H9 (cell line): ENCODE measurements around the gene TTC23L. TPM values are rescaled to one million over a fixed set of nuclear protein-coding genes. Genes with fewer than 3 reads are reported as not detected.

Experiments
- DNase-seq: peaks from one replicate; pipeline ENCODE4 v3.0.0-alpha.2; 2017
- H2AFZ ChIP-seq: one replicate; pipeline ENCODE4 v1.6.1; 2013; ENCODE audit warnings: mild to moderate bottlenecking, low read length, control low read depth, moderate library complexity
- H2AK5ac ChIP-seq: 2 replicates; pipeline ENCODE4 v1.6.1; 2013; ENCODE audit warnings: low read length, control low read depth, mixed read lengths; ENCODE audit not compliant: insufficient read length
- H2BK120ac ChIP-seq: one replicate; pipeline ENCODE4 v1.6.1; 2013; ENCODE audit warnings: low read depth, mild to moderate bottlenecking, low read length, control low read depth, inconsistent platforms; ENCODE audit not compliant: poor library complexity, severe bottlenecking
- H2BK12ac ChIP-seq: 2 replicates; pipeline ENCODE4 v1.6.1; 2013; ENCODE audit warnings: low read length, control low read depth, mixed read lengths, low read depth; ENCODE audit not compliant: insufficient read length
- H2BK15ac ChIP-seq: 2 replicates; pipeline ENCODE4 v1.6.1; 2013; ENCODE audit warnings: low read depth, low read length, control low read depth
- H2BK20ac ChIP-seq: one replicate; pipeline ENCODE4 v1.6.1; 2013; ENCODE audit warnings: low read depth, mild to moderate bottlenecking, low read length, control low read depth, inconsistent platforms; ENCODE audit not compliant: poor library complexity, severe bottlenecking
- H2BK5ac ChIP-seq: 2 replicates; pipeline ENCODE4 v1.6.1; 2013; ENCODE audit warnings: low read length, control low read depth, mixed read lengths; ENCODE audit not compliant: insufficient read length
- H3K14ac ChIP-seq: 2 replicates; pipeline ENCODE4 v1.6.1; 2013; ENCODE audit warnings: low read length, control low read depth; ENCODE audit not compliant: insufficient read depth
- H3K18ac ChIP-seq: 2 replicates; pipeline ENCODE4 v1.6.1; 2013; ENCODE audit warnings: low read depth, mild to moderate bottlenecking, mixed read lengths, low read length, control low read depth; ENCODE audit not compliant: insufficient read length
- H3K23ac ChIP-seq: 2 replicates; pipeline ENCODE4 v1.6.1; 2013; ENCODE audit warnings: low read length, control low read depth, mixed read lengths, low read depth; ENCODE audit not compliant: insufficient read length
- H3K23me2 ChIP-seq: 2 replicates; pipeline ENCODE4 v1.6.1; 2013; ENCODE audit warnings: low read depth, mild to moderate bottlenecking, mixed read lengths, low read length, control low read depth; ENCODE audit not compliant: insufficient read length, poor library complexity, severe bottlenecking
- H3K27ac ChIP-seq: 2 replicates; pipeline ENCODE4 v1.5.1; 2013; ENCODE audit warnings: low read length, control low read depth, mixed read lengths, low read depth; ENCODE audit not compliant: insufficient read length
- H3K27me3 ChIP-seq: 2 replicates; pipeline ENCODE4 v1.6.1; 2013; ENCODE audit warnings: low read length, control low read depth, inconsistent platforms; ENCODE audit not compliant: insufficient read depth
- H3K4ac ChIP-seq: 2 replicates; pipeline ENCODE4 v1.6.1; 2013; ENCODE audit warnings: low read depth, mild to moderate bottlenecking, control low read depth, inconsistent platforms, low read length, moderate library complexity
- H3K4me1 ChIP-seq: 2 replicates; pipeline ENCODE4 v1.6.1; 2013; ENCODE audit warnings: low read length, control low read depth, inconsistent platforms; ENCODE audit not compliant: insufficient read depth
- H3K4me2 ChIP-seq: 2 replicates; pipeline ENCODE4 v1.6.1; 2013; ENCODE audit warnings: low read length, control low read depth, mixed read lengths; ENCODE audit not compliant: insufficient read length, insufficient read depth
- H3K56ac ChIP-seq: 2 replicates; pipeline ENCODE4 v1.6.1; 2013; ENCODE audit warnings: low read depth, mild to moderate bottlenecking, mixed read lengths, low read length, control low read depth; ENCODE audit not compliant: insufficient read length
- H3K79me1 ChIP-seq: 2 replicates; pipeline ENCODE4 v1.6.1; 2013; ENCODE audit warnings: low read depth, mild to moderate bottlenecking, moderate library complexity, low read length, control low read depth, inconsistent platforms; ENCODE audit not compliant: insufficient read depth, poor library complexity, severe bottlenecking
- H3K79me2 ChIP-seq: 2 replicates; pipeline ENCODE4 v1.6.1; 2013; ENCODE audit warnings: low read length, control low read depth, inconsistent platforms; ENCODE audit not compliant: insufficient read depth
- H3K9ac ChIP-seq: 2 replicates; pipeline ENCODE4 v1.6.1; 2013; ENCODE audit warnings: low read length, control low read depth, mixed read lengths; ENCODE audit not compliant: insufficient read length; ENCODE audit errors: extremely low read depth
- H3K9me3 ChIP-seq: one replicate; pipeline ENCODE4 v1.6.1; 2013; ENCODE audit warnings: low read depth, low read length, inconsistent platforms; ENCODE audit not compliant: control insufficient read depth
- H3T11ph ChIP-seq: one replicate; pipeline ENCODE4 v1.6.1; 2013; ENCODE audit warnings: mild to moderate bottlenecking, low read length, control low read depth, inconsistent platforms
- H4K20me1 ChIP-seq: one replicate; pipeline ENCODE4 v1.6.1; 2013; ENCODE audit not compliant: control insufficient read depth, insufficient read length, insufficient read depth
- H4K5ac ChIP-seq: 2 replicates; pipeline ENCODE4 v1.6.1; 2013; ENCODE audit warnings: low read depth, mild to moderate bottlenecking, mixed read lengths, low read length, control low read depth; ENCODE audit not compliant: insufficient read length
- H4K8ac ChIP-seq: replicated peaks from 2 replicates; pipeline ENCODE4 v1.6.1; 2013; ENCODE audit warnings: low read length, control low read depth, mixed read lengths, low read depth; ENCODE audit not compliant: insufficient read length
- H4K91ac ChIP-seq: 2 replicates; pipeline ENCODE4 v1.6.1; 2013; ENCODE audit warnings: low read depth, mild to moderate bottlenecking, moderate library complexity, mixed read lengths, low read length, control low read depth; ENCODE audit not compliant: insufficient read length
- H3K27ac Mint-ChIP-seq, 3 experiments: 2 replicates in 2 of 3; 3 replicates in 1 of 3; pipeline ENCODE4 v1.8.0; 2020 to 2021; ENCODE audit warnings: mixed read lengths in 3 of 3, mild to moderate bottlenecking in 1 of 3, moderate library complexity in 1 of 3
- H3K27me3 Mint-ChIP-seq: 2 replicates; pipeline ENCODE4 v1.8.0; 2021; ENCODE audit warnings: low read depth, mild to moderate bottlenecking, moderate library complexity, mixed read lengths
- H3K36me3 Mint-ChIP-seq, 3 experiments: 2 replicates in 2 of 3; 3 replicates in 1 of 3; pipeline ENCODE4 v1.8.0; 2020 to 2021; ENCODE audit warnings: low read depth in 3 of 3, mixed read lengths in 3 of 3; ENCODE audit not compliant: insufficient read depth in 1 of 3
- H3K4me1 Mint-ChIP-seq, 2 experiments: 2 replicates each; pipeline ENCODE4 v1.8.0; 2020; ENCODE audit warnings: mixed read lengths in 2 of 2
- H3K4me3 Mint-ChIP-seq, 2 experiments: 2 replicates in 1 of 2; 3 replicates in 1 of 2; pipeline ENCODE4 v1.8.0; 2020 to 2021; ENCODE audit warnings: mild to moderate bottlenecking in 2 of 2, mixed read lengths in 2 of 2, moderate library complexity in 1 of 2
- H3K9me3 Mint-ChIP-seq, 2 experiments: 2 replicates in 1 of 2; 3 replicates in 1 of 2; pipeline ENCODE4 v1.8.0; 2020; ENCODE audit warnings: mild to moderate bottlenecking in 2 of 2, mixed read lengths in 2 of 2, moderate library complexity in 1 of 2
- WGBS: extraction: QIAGEN DNeasy Blood & Tissue Kit; methylation state at CpG from one replicate; pipeline ENCODE4 v1.1.7; 2013; ENCODE audit warnings: missing lambda C conversion rate, low lambda C conversion rate, mixed read lengths; ENCODE audit not compliant: insufficient read length; ENCODE audit errors: extremely low coverage; 5-methylcytosine and 5-hydroxymethylcytosine counted together
- total RNA-seq: library from RNA; stranded (reverse); gene quantifications from 2 replicates; pipeline ENCODE4 v1.2.1, GENCODE V29; 2021
- TF ChIP-seq, protein P1 (sequence below): fragments of 200-600 bp; sonication (generic); conservative IDR thresholded peaks from 3 replicates; pipeline ENCODE4 v1.8.0; 2021; ENCODE audit warnings: antibody characterized with exemption, mild to moderate bottlenecking

TTC23L gene
- total RNA-seq, 1 experiment from 2014 or later, result 0.96 TPM

DNA sequence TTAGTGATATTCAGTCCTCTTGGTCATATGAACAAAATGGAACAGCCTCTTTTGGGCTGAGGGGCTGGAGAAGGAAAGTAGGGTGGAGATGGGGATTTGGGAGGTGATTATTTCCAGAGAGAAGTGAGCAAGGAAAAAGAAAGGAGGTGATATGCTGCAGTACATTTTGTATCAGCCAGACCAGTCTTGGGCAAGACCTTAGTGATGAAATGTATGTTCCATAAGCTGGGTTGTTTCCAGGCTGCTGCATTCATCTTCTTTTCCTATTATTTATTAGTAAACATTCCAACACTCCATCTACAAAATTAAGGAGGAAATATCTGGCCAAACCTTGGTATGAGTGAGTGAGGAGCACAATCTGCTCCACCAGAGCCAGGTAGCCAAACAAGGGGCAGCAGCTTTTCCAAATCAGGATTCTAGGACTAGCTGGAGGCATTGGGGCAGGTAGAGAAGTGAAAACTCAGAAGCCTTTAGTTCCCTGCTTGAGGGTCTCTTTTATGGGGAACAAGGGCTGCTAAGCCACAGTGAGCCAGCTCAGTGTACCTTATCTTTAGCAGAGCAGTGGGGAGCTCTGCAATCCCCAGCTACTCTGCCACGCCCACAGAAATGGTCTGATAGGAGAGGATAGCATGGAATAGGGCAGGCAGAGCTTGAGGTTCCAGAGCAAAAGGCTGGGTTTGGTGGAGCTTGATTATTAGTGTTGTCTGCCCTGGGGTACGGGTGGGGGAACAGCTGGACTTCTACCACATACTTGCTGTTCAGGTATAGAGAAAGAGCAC is 56.9 kb downstream of the TTC23L start:
- H3K4me1 Mint-ChIP-seq, result peaks cover 8 to 17% of the 10 kb centered on the region in 2 experiments
- Histone ChIP-seq H3K23me2 (no peaks in the 10 kb centered on the region), H2AK5ac (no peak overlapping the region), H2BK5ac (no peak overlapping the region), H4K91ac (no peak overlapping the region), H3K14ac (no peak overlapping the region), H2BK20ac (no peak overlapping the region), H3K4ac (no peak overlapping the region), H2BK15ac (no peak overlapping the region), H3K27me3 (no peaks in the 10 kb centered on the region), H3K4me2 (no peak overlapping the region), H4K8ac (no peak overlapping the region), H3K27ac (no peak overlapping the region), H3K18ac (no peak overlapping the region), H4K5ac (no peak overlapping the region), H3K79me2 (no peaks in the 10 kb centered on the region), H3K79me1 (no peaks in the 10 kb centered on the region), H3T11ph (no peak overlapping the region), H3K23ac (no peak overlapping the region), H2AFZ (no peak overlapping the region), H3K56ac (no peak overlapping the region), H3K4me1 (no peaks in the 10 kb centered on the region), H3K9me3 (no peaks in the 10 kb centered on the region), H4K20me1 (no peaks in the 10 kb centered on the region), H3K9ac (no peak overlapping the region), H2BK120ac (no peak overlapping the region), H2BK12ac (no peak overlapping the region)
- H3K9me3 Mint-ChIP-seq, result no peaks in the 10 kb centered on the region
- peaks cover 0 to 4% (median 0%) of the 10 kb centered on the region in 3 experiments; a peak in 2 of 7 replicates for H3K36me3 Mint-ChIP-seq
- no peak for DNase-seq
- H3K27me3 Mint-ChIP-seq, result no peaks in the 10 kb centered on the region; the same call in 1 of the 2 replicates
- H3K27ac Mint-ChIP-seq, result peak overlapping the region in 1 of 3 experiments; percentile 42; a peak in 1 of 7 replicates
- WGBS, result no CpG with 5 or more reads among the region's 2 CpGs
- H3K4me3 Mint-ChIP-seq, result no peak overlapping the region
- TF ChIP-seq, protein P1, sequence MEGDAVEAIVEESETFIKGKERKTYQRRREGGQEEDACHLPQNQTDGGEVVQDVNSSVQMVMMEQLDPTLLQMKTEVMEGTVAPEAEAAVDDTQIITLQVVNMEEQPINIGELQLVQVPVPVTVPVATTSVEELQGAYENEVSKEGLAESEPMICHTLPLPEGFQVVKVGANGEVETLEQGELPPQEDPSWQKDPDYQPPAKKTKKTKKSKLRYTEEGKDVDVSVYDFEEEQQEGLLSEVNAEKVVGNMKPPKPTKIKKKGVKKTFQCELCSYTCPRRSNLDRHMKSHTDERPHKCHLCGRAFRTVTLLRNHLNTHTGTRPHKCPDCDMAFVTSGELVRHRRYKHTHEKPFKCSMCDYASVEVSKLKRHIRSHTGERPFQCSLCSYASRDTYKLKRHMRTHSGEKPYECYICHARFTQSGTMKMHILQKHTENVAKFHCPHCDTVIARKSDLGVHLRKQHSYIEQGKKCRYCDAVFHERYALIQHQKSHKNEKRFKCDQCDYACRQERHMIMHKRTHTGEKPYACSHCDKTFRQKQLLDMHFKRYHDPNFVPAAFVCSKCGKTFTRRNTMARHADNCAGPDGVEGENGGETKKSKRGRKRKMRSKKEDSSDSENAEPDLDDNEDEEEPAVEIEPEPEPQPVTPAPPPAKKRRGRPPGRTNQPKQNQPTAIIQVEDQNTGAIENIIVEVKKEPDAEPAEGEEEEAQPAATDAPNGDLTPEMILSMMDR, result no peak
